Gastroesophageal sphincter (tissue), 4 donors: Measurements from ENCODE around the gene MYH4. TPM values are rescaled to one million over a fixed set of nuclear protein-coding genes. Genes with fewer than 3 reads are reported as not detected.

ENCODE experiments used
- ATAC-seq: fragments of 150-250 bp; one replicate; pipeline ENCODE4 v1.9.1; 2016; ENCODE audit warnings: mild to moderate bottlenecking, moderate library complexity
- H3K27ac ChIP-seq, 4 donors: fragments of 200-600 bp; sonication (generic) in 3 of 4; 1 replicate in 3 of 4; 2 replicates in 1 of 4; pipeline ENCODE4 v1.5.1; 2016 to 2019
- H3K27me3 ChIP-seq: fragments of 200-600 bp; sonication (generic); one replicate; pipeline ENCODE4 v1.5.1; 2019
- H3K36me3 ChIP-seq, 2 donors: fragments of 200-600 bp; sonication (generic); one replicate each; pipeline ENCODE4 v1.5.1; 2019; ENCODE audit warnings: control low read depth in 1 of 2
- H3K4me1 ChIP-seq, 3 donors: fragments of 200-600 bp; sonication (generic); 1 replicate in 2 of 3; 2 replicates in 1 of 3; pipeline ENCODE4 v1.5.1; 2016 to 2019; ENCODE audit warnings: control low read depth in 2 of 3
- H3K4me3 ChIP-seq, 2 donors: fragments of 200-600 bp; sonication (generic); one replicate each; pipeline ENCODE4 v1.5.1; 2019; ENCODE audit warnings: mild to moderate bottlenecking in 1 of 2, moderate library complexity in 1 of 2
- H3K9me3 ChIP-seq, 3 donors: fragments of 200-600 bp; sonication (generic); one replicate each; pipeline ENCODE4 v1.5.1; 2017 to 2019; ENCODE audit warnings: control low read depth in 2 of 3
- EP300 ChIP-seq: sonication (generic); formaldehyde crosslinking; IDR thresholded peaks from one replicate; pipeline ENCODE4 v1.6.1; 2017; ENCODE audit warnings: antibody characterized with exemption, mild to moderate bottlenecking
- POLR2A ChIP-seq, 2 donors: fragments of 450-650 bp; IDR thresholded peaks; one replicate each; pipeline ENCODE4 v1.6.1; 2017; ENCODE audit warnings: antibody characterized with exemption in 2 of 2, mild to moderate bottlenecking in 2 of 2, moderate library complexity in 1 of 2
- POLR2AphosphoS5 ChIP-seq: sonication (generic); formaldehyde crosslinking; IDR thresholded peaks from one replicate; pipeline ENCODE4 v1.6.1; 2017; ENCODE audit warnings: antibody characterized with exemption
- WGBS, 2 donors: methylation state at CpG; one replicate each; pipeline ENCODE4 v1.1.5; 2018; ENCODE audit warnings: low coverage in 1 of 2; 5-methylcytosine and 5-hydroxymethylcytosine counted together
- total RNA-seq, 4 donors: library from RNA; depleted of rRNA; stranded (reverse); fragments of >200 nt; gene quantifications; one replicate each; pipeline ENCODE4 v1.1.0, GENCODE V29; 2016
- TF ChIP-seq, protein P1 (sequence below), 4 experiments: fragments of 200-600 bp in 2 of 4; fragments of 450-650 bp in 2 of 4; sonication (generic) in 1 of 4; IDR thresholded peaks; one replicate each; pipeline ENCODE4 v1.5.1; 2017 to 2019; ENCODE audit warnings: antibody characterized with exemption in 4 of 4, mild to moderate bottlenecking in 2 of 4, moderate library complexity in 2 of 4

MYH4 gene
- total RNA-seq, 4 donors from 2014 or later: not detected

DNA sequence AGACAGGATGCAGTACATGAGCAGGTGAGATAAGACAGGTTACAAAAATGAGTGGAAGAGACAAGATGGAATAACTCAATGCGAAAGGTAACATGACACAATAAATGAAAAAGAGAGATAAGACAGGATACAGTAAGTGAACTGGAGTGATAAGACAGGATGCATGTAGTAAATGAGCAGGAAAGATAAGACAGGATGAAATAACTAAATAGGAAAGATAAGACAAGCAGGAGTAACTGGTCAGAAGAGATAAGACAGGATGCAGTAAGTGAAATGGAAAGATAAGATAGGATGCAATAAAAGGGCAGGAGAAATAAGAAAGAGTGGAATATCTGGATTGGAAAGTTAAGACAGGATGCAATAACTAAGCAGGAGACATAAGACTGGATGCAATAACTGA is 8.3 kb upstream of the MYH4 start:
- no peaks in the 10 kb centered on the region for H3K27me3 ChIP-seq
- peaks cover 0 to 15% (median 0%) of the 10 kb centered on the region in 3 donors for H3K9me3 ChIP-seq
- ATAC-seq: no peak
- TF ChIP-seq, protein P1, sequence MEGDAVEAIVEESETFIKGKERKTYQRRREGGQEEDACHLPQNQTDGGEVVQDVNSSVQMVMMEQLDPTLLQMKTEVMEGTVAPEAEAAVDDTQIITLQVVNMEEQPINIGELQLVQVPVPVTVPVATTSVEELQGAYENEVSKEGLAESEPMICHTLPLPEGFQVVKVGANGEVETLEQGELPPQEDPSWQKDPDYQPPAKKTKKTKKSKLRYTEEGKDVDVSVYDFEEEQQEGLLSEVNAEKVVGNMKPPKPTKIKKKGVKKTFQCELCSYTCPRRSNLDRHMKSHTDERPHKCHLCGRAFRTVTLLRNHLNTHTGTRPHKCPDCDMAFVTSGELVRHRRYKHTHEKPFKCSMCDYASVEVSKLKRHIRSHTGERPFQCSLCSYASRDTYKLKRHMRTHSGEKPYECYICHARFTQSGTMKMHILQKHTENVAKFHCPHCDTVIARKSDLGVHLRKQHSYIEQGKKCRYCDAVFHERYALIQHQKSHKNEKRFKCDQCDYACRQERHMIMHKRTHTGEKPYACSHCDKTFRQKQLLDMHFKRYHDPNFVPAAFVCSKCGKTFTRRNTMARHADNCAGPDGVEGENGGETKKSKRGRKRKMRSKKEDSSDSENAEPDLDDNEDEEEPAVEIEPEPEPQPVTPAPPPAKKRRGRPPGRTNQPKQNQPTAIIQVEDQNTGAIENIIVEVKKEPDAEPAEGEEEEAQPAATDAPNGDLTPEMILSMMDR (IDR thresholded peaks at IDR 0.05): no peak
- TF ChIP-seq POLR2A (IDR thresholded peaks at IDR 0.05): no peak
- no peak for TF ChIP-seq EP300
- TF ChIP-seq POLR2AphosphoS5: no peak
- no peak overlapping the region for H3K27ac ChIP-seq
- no peaks in the 10 kb centered on the region for H3K4me1 ChIP-seq
- H3K36me3 ChIP-seq: no peaks in the 10 kb centered on the region
- H3K4me3 ChIP-seq: no peak overlapping the region
- WGBS, 2 donors: 50 to 100% methylated on average over 1 of the region's 1 CpG

DNA sequence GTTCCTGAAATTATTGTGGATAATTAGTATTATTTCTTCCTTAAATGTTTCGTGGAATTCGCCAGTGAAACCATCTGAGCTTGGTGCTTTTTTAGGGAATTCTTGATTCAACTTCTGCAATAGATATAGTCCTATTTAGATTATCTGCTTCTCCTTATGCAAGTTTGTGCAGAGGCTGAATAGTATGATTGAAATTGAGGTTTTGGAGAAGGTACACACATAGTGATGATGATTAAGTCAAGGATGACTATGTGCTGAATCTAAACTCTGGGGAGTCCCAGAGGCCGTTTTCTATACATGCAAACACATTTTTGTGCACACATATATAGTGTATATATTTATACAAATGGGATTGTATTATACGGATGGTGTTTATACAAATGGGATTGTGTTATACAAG is 5.2 kb upstream of the MYH4 start:
- Histone ChIP-seq H3K36me3 (no peaks in the 10 kb centered on the region), H3K9me3 (no peaks in the 10 kb centered on the region), H3K27me3 (no peaks in the 10 kb centered on the region), H3K27ac (no peak overlapping the region), H3K4me1 (no peaks in the 10 kb centered on the region), H3K4me3 (no peak overlapping the region)
- TF ChIP-seq EP300 (no peak), POLR2AphosphoS5 (no peak), POLR2A (IDR thresholded peaks at IDR 0.05) (no peak)
- TF ChIP-seq, protein P1 (IDR thresholded peaks at IDR 0.05): no peak
- no peak for ATAC-seq
- 64 to 69% methylated on average over 4 of the region's 4 CpGs for WGBS, 2 donors

DNA sequence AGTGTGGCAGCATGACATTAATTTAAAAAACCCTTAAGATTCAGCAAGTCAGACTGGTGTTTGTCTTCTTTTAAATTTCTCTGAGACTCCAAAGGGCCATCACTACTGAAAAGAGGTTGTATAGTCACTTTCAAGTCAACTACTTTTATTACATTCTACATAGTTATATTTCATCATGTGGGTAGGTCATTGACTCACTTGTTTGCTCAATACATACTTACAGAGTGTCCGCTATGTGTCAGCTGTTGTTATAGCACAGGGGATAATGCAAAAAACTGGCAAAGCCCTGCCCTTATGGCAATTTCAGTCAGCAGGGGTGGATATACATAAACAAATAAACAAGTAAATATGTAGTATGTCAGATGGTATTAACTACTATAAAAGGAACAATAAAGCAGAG is 2.5 kb upstream of the MYH4 start:
- H3K4me3 ChIP-seq: no peak overlapping the region
- H3K27ac ChIP-seq: no peak overlapping the region
- no peaks in the 10 kb centered on the region for H3K36me3 ChIP-seq
- H3K4me1 ChIP-seq: no peaks in the 10 kb centered on the region
- WGBS, 2 donors: 100% methylated on average over 1 of the region's 1 CpG; no CpG with 5 or more reads in 1 of the 2 donors
- no peak for ATAC-seq
- no peaks in the 10 kb centered on the region for H3K9me3 ChIP-seq
- TF ChIP-seq POLR2AphosphoS5 (no peak), EP300 (no peak), POLR2A (IDR thresholded peaks at IDR 0.05) (no peak)
- TF ChIP-seq, protein P1 (IDR thresholded peaks at IDR 0.05): no peak
- H3K27me3 ChIP-seq: no peaks in the 10 kb centered on the region

- no peaks in the 10 kb centered on the region for H3K36me3 ChIP-seq
- no peak overlapping the region for H3K27ac ChIP-seq
- no peaks in the 10 kb centered on the region for H3K4me1 ChIP-seq
- peaks cover 11% of the 10 kb centered on the region for H3K27me3 ChIP-seq
- no peaks in the 10 kb centered on the region for H3K9me3 ChIP-seq
- no peak for ATAC-seq
- no peak overlapping the region for H3K4me3 ChIP-seq
- WGBS, 2 donors: 43 to 61% methylated on average over 3 to 4 of the region's 4 CpGs
- TF ChIP-seq, protein P1 (IDR thresholded peaks at IDR 0.05): no peak
- TF ChIP-seq EP300: no peak
- TF ChIP-seq POLR2AphosphoS5: no peak
- TF ChIP-seq POLR2A (IDR thresholded peaks at IDR 0.05): no peak
Observed at GRCh38 chr17:10463402-10463801, 6.0 kb downstream of the MYH4 start.

DNA sequence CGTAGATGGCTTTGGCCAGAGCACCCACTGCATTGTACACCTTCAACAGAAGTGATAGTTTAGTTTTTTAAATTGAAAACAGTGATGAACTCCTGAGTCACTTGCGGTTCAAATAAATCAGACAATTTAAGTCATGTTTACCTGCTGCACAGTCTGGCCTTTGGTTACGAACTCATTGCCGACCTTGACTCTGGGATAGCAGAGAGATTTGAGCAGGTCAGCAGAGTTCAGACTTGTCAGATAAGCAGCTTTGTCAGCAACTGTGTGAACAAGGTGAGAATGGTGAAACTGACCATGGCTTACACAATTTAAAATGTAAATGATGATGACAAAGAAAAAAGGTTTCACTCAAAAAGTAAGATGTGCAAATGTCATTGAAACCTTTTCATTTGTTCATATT is 9.3 kb downstream of the MYH4 start:
- 65 to 100% methylated on average over 1 to 4 of the region's 4 CpGs for WGBS, 2 donors
- no peak for ATAC-seq
- TF ChIP-seq POLR2AphosphoS5 (no peak), EP300 (no peak), POLR2A (IDR thresholded peaks at IDR 0.05) (no peak)
- TF ChIP-seq, protein P1 (IDR thresholded peaks at IDR 0.05): no peak

More for the DNA sequence above, 9.3 kb downstream of the MYH4 start:
- no peaks in the 10 kb centered on the region for H3K4me1 ChIP-seq
- no peaks in the 10 kb centered on the region for H3K36me3 ChIP-seq
- no peaks in the 10 kb centered on the region for H3K9me3 ChIP-seq
- H3K27me3 ChIP-seq: peaks cover 11% of the 10 kb centered on the region
- H3K27ac ChIP-seq: no peak overlapping the region
- no peak overlapping the region for H3K4me3 ChIP-seq
